Skin of body (tissue), 2 donors: Measurements from ENCODE around the gene AIG1. TPM values are rescaled to one million over a fixed set of nuclear protein-coding genes. Genes with fewer than 3 reads are reported as not detected.
"Not testable (repeated sequence)": the region's sequence is repeated elsewhere in the genome, so short reads cannot be mapped to it uniquely, and the experiment has no call there.

Experiments
- DNase-seq: peaks from one replicate; lab custom pipeline; 2025; lab: John Stamatoyannopoulos, UW
- total RNA-seq: library from RNA; depleted of rRNA; stranded (reverse); fragments of >200 nt; gene quantifications from one replicate; pipeline ENCODE4 v1.2.3, GENCODE V29; 2014

AIG1 gene
- total RNA-seq, 1 donor from 2014 or later = 22.8 TPM

GRCh38 chr6:143323729-143324470 lies 263.2 kb downstream of the AIG1 start:
- DNase-seq = peak; percentile 57

- no peak for DNase-seq
These were observed 264.9 kb downstream of the AIG1 start for GRCh38 chr6:143325379-143326140.

- no peak for DNase-seq
These were observed 268.2 kb downstream of the AIG1 start for GRCh38 chr6:143328876-143329275.

- no peak for DNase-seq
These were observed 268.6 kb downstream of the AIG1 start for GRCh38 chr6:143329323-143329722.

- DNase-seq = no peak
These were observed 270.7 kb downstream of the AIG1 start for GRCh38 chr6:143331362-143331761.

- peak; percentile 60 for DNase-seq
These were observed 271.6 kb downstream of the AIG1 start for GRCh38 chr6:143332153-143332845.

- no peak for DNase-seq
These were observed 272.4 kb downstream of the AIG1 start for GRCh38 chr6:143333081-143333480.

GRCh38 chr6:143333749-143334520 lies 273.2 kb downstream of the AIG1 start:
- DNase-seq = no peak

GRCh38 chr6:143335865-143336264 lies 275.2 kb downstream of the AIG1 start:
- no peak for DNase-seq

GRCh38 chr6:143336446-143337152 lies 275.9 kb downstream of the AIG1 start:
- DNase-seq = no peak

- DNase-seq = no peak
These were observed 276.7 kb downstream of the AIG1 start for GRCh38 chr6:143337201-143337949.

- no peak for DNase-seq
These were observed 278.5 kb downstream of the AIG1 start for GRCh38 chr6:143339223-143339622.

- not testable (repeated sequence) for DNase-seq
These were observed 284.8 kb downstream of the AIG1 start for GRCh38 chr6:143345477-143345876.

- DNase-seq = no peak
These were observed 285.3 kb downstream of the AIG1 start for GRCh38 chr6:143346004-143346403.

GRCh38 chr6:143348531-143348930 lies 287.8 kb downstream of the AIG1 start:
- DNase-seq = no peak

- no peak for DNase-seq
These were observed 288.8 kb downstream of the AIG1 start for GRCh38 chr6:143349530-143349929.

GRCh38 chr6:143356101-143356880 lies 295.6 kb downstream of the AIG1 start:
- peak; percentile 65 for DNase-seq

- no peak for DNase-seq
These were observed 296.5 kb downstream of the AIG1 start for GRCh38 chr6:143357152-143357551.

- DNase-seq = peak; percentile 40
These were observed 297.0 kb downstream of the AIG1 start for GRCh38 chr6:143357561-143358255.
